MM.1S (cell line): Measurements from ENCODE around the gene IGSF11.
A peak's percentile ranks its signal among the peaks of the same experiment; 100 is the strongest.

Experiments used
- DNase-seq: peaks from one replicate; pipeline ENCODE4 v3.0.0-alpha.2; 2015
- H2AFZ ChIP-seq: fragments of 300-600 bp; sonication (generic); 2 replicates; pipeline ENCODE4 v1.6.0; 2016; ENCODE audit warnings: antibody characterized with exemption, low read length
- H3F3A ChIP-seq: fragments of 300-600 bp; sonication (generic); 2 replicates; pipeline ENCODE4 v1.6.1; 2016; ENCODE audit warnings: mild to moderate bottlenecking, antibody characterized with exemption, low read length, moderate library complexity, mixed read lengths; ENCODE audit not compliant: insufficient read depth
- H3K27ac ChIP-seq: fragments of 300-600 bp; sonication (generic); 2 replicates; pipeline ENCODE4 v1.5.1; 2016; ENCODE audit warnings: mild to moderate bottlenecking, low read length
- H3K27me3 ChIP-seq: fragments of 300-600 bp; sonication (generic); replicated peaks from 2 replicates; pipeline ENCODE4 v1.6.0; 2016; ENCODE audit warnings: low read length; ENCODE audit not compliant: insufficient read depth
- H3K36me3 ChIP-seq: fragments of 300-600 bp; sonication (generic); replicated peaks from 2 replicates; pipeline ENCODE4 v1.6.1; 2016; ENCODE audit warnings: mild to moderate bottlenecking, low read length, mixed read lengths; ENCODE audit not compliant: insufficient read depth
- H3K4me1 ChIP-seq: fragments of 300-600 bp; sonication (generic); 2 replicates; pipeline ENCODE4 v1.6.1; 2016; ENCODE audit warnings: low read length, mixed read lengths
- H3K4me2 ChIP-seq: fragments of 300-600 bp; sonication (generic); 2 replicates; pipeline ENCODE4 v1.6.0; 2016; ENCODE audit warnings: low read depth, low read length
- H3K4me3 ChIP-seq: fragments of 300-600 bp; sonication (generic); 2 replicates; pipeline ENCODE4 v1.5.1; 2016; ENCODE audit warnings: low read length, mixed read lengths
- H3K79me2 ChIP-seq: fragments of 300-600 bp; sonication (generic); 2 replicates; pipeline ENCODE4 v1.6.1; 2016; ENCODE audit warnings: mixed run types, low read length, mixed read lengths
- H3K9ac ChIP-seq: fragments of 300-600 bp; sonication (generic); 2 replicates; pipeline ENCODE4 v1.6.1; 2016; ENCODE audit warnings: low read length, mixed read lengths
- H3K9me2 ChIP-seq: fragments of 300-600 bp; sonication (generic); replicated peaks from 2 replicates; pipeline ENCODE4 v1.6.1; 2016; ENCODE audit warnings: mild to moderate bottlenecking, low read length, mixed read lengths; ENCODE audit not compliant: insufficient read depth
- H3K9me3 ChIP-seq: fragments of 300-600 bp; sonication (generic); replicated peaks from 2 replicates; pipeline ENCODE4 v1.6.1; 2016; ENCODE audit warnings: mild to moderate bottlenecking, low read length, mixed read lengths; ENCODE audit not compliant: insufficient read depth
- H4K20me1 ChIP-seq: fragments of 300-600 bp; sonication (generic); 2 replicates; pipeline ENCODE4 v1.6.1; 2016; ENCODE audit warnings: mild to moderate bottlenecking, low read length, moderate library complexity, mixed read lengths; ENCODE audit not compliant: insufficient read depth
- CTCF ChIP-seq: fragments of 300-600 bp; sonication (generic); IDR thresholded peaks from 2 replicates; pipeline ENCODE4 v1.5.1; 2016; ENCODE audit warnings: antibody characterized with exemption, low read length, mixed read lengths
- EZH2 ChIP-seq: fragments of 300-600 bp; sonication (generic); optimal IDR thresholded peaks from 2 replicates; pipeline ENCODE3; 2017; ENCODE audit warnings: low read depth, mild to moderate bottlenecking, antibody characterized with exemption, low read length, mixed read lengths
- EZH2phosphoT487 ChIP-seq: fragments of 300-600 bp; sonication (generic); IDR thresholded peaks from 2 replicates; pipeline ENCODE4 v1.6.1; 2018; ENCODE audit warnings: antibody characterized with exemption, low read length

Gene IGSF11

GRCh38 chr3:118963711-118964110, 70.9 kb downstream of the IGSF11 start:
- no peak for DNase-seq
- H2AFZ ChIP-seq = no peak overlapping the region
- no peaks in the 10 kb centered on the region for H3K27me3 ChIP-seq
- H3K4me2 ChIP-seq = no peak overlapping the region
- no peaks in the 10 kb centered on the region for H3K9me3 ChIP-seq
- TF ChIP-seq EZH2 (no peak), EZH2phosphoT487 (no peak), CTCF (no peak)
- H4K20me1 ChIP-seq = no peaks in the 10 kb centered on the region
- H3K9me2 ChIP-seq = no peaks in the 10 kb centered on the region
- no peak overlapping the region for H3K4me3 ChIP-seq
- no peaks in the 10 kb centered on the region for H3K36me3 ChIP-seq
- H3K4me1 ChIP-seq = no peaks in the 10 kb centered on the region
- no peaks in the 10 kb centered on the region for H3K79me2 ChIP-seq
- H3K9ac ChIP-seq = no peak overlapping the region
- H3K27ac ChIP-seq = no peak overlapping the region
- H3F3A ChIP-seq = no peaks in the 10 kb centered on the region

- no peak overlapping the region for H3K4me3 ChIP-seq
- no peaks in the 10 kb centered on the region for H3K9me3 ChIP-seq
- H3K36me3 ChIP-seq = no peaks in the 10 kb centered on the region
- H3K4me1 ChIP-seq = peaks cover 11% of the 10 kb centered on the region
- no peak for TF ChIP-seq EZH2
- TF ChIP-seq EZH2phosphoT487 = no peak
- TF ChIP-seq CTCF = no peak
- no peak overlapping the region for H2AFZ ChIP-seq
- no peaks in the 10 kb centered on the region for H3K27me3 ChIP-seq
- H3F3A ChIP-seq = peaks cover 1% of the 10 kb centered on the region; the same call in 1 of the 2 replicates
- no peak for DNase-seq
- H4K20me1 ChIP-seq = no peaks in the 10 kb centered on the region
- H3K4me2 ChIP-seq = no peak overlapping the region
- no peaks in the 10 kb centered on the region for H3K9me2 ChIP-seq
- H3K79me2 ChIP-seq = no peaks in the 10 kb centered on the region
- H3K9ac ChIP-seq = no peak overlapping the region
- no peak overlapping the region for H3K27ac ChIP-seq
These were observed 73.7 kb downstream of the IGSF11 start for GRCh38 chr3:118960876-118961450.

- Histone ChIP-seq H2AFZ (no peak overlapping the region), H4K20me1 (no peaks in the 10 kb centered on the region), H3K9me2 (no peaks in the 10 kb centered on the region), H3K4me2 (peak overlapping the region; percentile 17; the same call in 1 of the 2 replicates), H3F3A (peaks cover 9% of the 10 kb centered on the region), H3K9ac (no peak overlapping the region), H3K9me3 (no peaks in the 10 kb centered on the region), H3K79me2 (no peaks in the 10 kb centered on the region), H3K36me3 (no peaks in the 10 kb centered on the region), H3K4me3 (no peak overlapping the region), H3K4me1 (peaks cover 19% of the 10 kb centered on the region), H3K27ac (peak overlapping the region; percentile 10; the same call in 1 of the 2 replicates), H3K27me3 (no peaks in the 10 kb centered on the region)
- peak; percentile 70 for DNase-seq
- no peak for TF ChIP-seq CTCF
- no peak for TF ChIP-seq EZH2
- no peak for TF ChIP-seq EZH2phosphoT487
These were observed 78.6 kb downstream of the IGSF11 start for GRCh38 chr3:118955914-118956556.
